ENCODE data around the gene TTC23L.

Gene TTC23L

DNA sequence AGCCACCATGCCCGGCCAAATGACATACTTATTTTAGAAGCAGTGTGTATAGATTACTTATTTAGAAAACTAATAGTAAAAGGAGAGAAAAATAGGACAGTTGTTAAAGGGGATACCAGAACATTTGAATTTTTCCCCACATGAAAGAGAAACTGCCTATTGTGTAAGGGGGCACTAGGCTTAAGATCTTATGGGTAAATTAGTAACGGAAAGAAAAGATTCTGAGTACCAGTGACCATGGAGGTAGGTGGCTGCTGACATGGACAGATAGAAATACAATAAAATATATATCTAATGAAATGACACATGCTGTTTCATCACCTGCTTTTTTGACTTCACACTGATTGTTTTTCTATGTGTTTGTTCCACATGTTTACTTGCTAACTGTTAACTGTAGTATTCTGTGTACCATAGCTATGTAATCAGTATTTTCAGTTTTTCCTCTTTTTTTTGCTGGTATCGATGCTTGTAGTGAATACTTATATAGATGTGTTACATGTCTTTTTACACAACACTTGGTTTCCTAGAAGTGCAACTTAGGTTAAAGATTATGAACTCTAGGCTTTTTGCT, 87.4 kb downstream of the TTC23L start:
- no peak overlapping the region for H3K4me3 ChIP-seq (ENCODE audit: low read depth, low read length)
- DNase-seq (ENCODE audit: low read depth): no peak
- TF ChIP-seq, protein P1, sequence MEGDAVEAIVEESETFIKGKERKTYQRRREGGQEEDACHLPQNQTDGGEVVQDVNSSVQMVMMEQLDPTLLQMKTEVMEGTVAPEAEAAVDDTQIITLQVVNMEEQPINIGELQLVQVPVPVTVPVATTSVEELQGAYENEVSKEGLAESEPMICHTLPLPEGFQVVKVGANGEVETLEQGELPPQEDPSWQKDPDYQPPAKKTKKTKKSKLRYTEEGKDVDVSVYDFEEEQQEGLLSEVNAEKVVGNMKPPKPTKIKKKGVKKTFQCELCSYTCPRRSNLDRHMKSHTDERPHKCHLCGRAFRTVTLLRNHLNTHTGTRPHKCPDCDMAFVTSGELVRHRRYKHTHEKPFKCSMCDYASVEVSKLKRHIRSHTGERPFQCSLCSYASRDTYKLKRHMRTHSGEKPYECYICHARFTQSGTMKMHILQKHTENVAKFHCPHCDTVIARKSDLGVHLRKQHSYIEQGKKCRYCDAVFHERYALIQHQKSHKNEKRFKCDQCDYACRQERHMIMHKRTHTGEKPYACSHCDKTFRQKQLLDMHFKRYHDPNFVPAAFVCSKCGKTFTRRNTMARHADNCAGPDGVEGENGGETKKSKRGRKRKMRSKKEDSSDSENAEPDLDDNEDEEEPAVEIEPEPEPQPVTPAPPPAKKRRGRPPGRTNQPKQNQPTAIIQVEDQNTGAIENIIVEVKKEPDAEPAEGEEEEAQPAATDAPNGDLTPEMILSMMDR (conservative IDR thresholded peaks at IDR 0.05; ENCODE audit: low read depth, low read length): no peak

DNA sequence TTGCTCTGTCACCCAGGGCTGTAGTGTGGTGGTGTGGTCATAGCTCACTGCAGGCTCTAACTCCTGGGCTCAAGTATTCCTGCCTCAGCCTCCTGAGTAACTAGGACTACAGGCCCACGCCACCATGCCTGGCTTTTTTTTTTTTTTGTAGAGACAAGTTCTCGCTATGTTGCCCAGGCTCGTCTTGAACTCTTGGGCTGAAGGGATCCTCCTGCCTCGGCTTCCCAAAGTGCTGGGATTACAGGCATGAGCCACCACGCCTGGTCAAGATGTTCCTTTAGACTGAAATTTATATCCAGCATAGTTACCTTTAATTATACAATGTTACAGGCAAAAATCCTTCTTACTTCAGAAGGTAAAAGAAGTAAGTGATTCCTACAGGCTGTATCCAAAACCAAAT, 88.8 kb downstream of the TTC23L start:
- no peak for DNase-seq (ENCODE audit: low read depth)
- TF ChIP-seq, protein P1 (conservative IDR thresholded peaks at IDR 0.05; ENCODE audit: low read depth, low read length): no peak
- no peak overlapping the region for H3K4me3 ChIP-seq (ENCODE audit: low read depth, low read length)

DNA sequence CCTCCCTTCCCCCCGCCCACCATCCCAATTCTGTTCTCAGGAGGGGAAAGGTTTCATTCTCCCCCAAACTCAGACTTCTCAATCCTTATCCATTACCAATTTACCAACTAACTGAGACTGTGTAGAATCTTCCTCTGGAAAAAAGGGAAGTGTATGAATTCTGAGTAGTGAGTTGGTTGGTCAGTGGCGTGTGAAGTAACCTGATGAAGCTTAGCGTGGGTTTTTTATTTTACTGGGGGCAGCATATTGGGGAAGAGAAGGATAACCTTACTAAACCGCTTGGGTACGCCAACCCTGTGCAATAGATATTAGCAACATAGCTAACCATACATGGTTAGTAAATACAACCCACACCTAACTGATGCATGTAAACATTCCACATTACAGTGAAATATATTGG, 89.3 kb downstream of the TTC23L start:
- no peak overlapping the region for H3K4me3 ChIP-seq (ENCODE audit: low read depth, low read length)
- DNase-seq (ENCODE audit: low read depth): no peak
- TF ChIP-seq, protein P1 (conservative IDR thresholded peaks at IDR 0.05; ENCODE audit: low read depth, low read length): no peak

DNA sequence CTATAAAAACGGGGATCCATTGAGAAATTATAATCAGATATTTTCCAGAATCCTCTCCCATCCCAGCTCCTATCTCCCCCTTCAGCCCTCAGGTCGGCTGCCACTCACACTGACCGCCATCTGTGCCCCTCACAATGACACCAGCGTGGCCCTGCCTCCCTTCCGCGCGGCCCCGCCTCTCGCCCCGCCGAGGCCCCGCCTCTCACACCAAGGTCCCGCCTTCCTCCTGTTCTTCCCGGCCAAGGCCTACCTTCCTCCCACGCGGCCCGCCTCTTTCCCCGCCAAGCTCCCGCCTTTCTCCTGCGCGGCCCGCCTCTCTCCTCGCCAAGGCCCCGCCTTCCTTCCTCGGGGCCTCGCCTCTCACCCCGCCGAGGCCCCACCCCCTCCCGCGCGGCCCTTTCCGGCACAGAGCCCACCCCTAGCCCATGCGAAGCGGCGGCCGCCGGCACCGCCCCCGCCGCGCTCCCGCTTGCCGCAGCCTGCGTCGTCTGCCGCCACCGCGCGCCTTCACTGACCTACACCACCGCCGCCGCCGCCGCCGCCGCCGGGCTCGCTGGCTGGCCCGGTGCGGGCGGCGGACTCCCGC, 90.3 kb downstream of the TTC23L start, which contains the start of gene DNAJC21:
Gene DNAJC21, plus strand, starts transcription at position 426 of the 586 bp plus-strand sequence. CDS start 261 bp downstream, outside the sequence.
- DNase-seq (ENCODE audit: low read depth): peak; percentile 97
- peak within 1 kb of the TSS; percentile 80 for H3K4me3 ChIP-seq (ENCODE audit: low read depth, low read length)
- TF ChIP-seq, protein P1 (conservative IDR thresholded peaks at IDR 0.05; ENCODE audit: low read depth, low read length): no peak

DNA sequence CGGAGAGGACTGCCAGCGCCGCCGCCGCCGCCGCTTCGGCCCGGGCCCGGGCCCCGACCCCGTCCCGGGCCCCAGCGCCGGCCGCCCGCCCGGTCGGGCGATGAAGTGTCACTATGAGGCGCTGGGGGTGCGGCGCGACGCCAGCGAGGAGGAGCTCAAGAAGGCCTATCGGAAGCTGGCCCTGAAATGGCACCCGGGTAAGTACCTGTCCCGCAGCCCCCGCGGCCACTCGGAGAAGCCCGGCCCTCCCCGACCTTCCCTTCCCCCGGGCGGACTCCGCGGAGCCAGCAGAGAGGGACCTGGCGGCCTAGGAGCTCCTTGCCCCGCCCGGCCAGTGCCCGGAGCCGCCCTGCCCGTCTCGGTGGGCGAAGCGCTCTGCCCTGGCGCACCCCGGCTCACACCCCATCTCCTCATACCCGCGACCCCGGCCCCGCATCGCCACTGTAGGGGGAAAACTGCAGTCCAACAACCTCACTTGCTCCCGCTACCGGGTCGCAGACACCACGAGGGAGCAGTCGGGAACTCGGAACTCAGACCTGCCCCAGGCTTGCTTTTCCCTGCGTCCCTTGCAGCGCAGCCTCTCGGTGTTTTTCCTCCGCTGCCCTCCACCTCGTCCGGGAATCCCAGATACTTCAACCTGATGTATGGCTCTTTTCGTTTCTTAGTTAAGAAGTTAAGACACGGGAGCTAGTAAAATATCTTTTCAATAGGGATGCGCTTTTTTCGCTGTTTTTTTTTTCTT, 90.9 kb downstream of the TTC23L start:
- peak; percentile 70 for DNase-seq (ENCODE audit: low read depth)
- TF ChIP-seq, protein P1 (conservative IDR thresholded peaks at IDR 0.05; ENCODE audit: low read depth, low read length): no peak
- H3K4me3 ChIP-seq (ENCODE audit: low read depth, low read length): peak overlapping the region; percentile 80

DNA sequence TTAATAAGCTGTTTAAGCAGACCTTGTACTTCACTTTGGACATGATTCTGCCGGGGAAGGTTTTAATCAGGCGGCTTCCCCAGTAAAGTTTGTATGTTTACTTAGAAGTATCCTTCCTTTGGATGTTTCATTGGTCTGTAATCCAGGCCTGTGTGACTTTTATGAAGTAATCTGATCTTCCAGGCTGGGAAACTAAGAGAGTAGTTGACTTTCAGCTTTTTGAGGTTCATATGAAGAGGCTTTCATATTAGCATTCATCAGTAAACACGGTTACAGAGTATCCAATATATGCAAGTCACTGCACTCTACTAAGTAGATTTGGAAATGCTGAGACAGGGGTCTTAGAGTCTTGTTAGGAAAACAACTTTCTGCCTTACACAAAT, 91.5 kb downstream of the TTC23L start:
- H3K4me3 ChIP-seq (ENCODE audit: low read depth, low read length): peak overlapping the region; percentile 80
- peak; percentile 59 for DNase-seq (ENCODE audit: low read depth)
- TF ChIP-seq, protein P1 (conservative IDR thresholded peaks at IDR 0.05; ENCODE audit: low read depth, low read length): no peak

Data from choroid plexus epithelial cell (primary cell).